SKM-1 (cell line): ENCODE measurements around the gene RLIM.

Experiments
- DNase-seq: peaks from one replicate; lab custom pipeline; 2025; ENCODE audit not compliant: unreplicated experiment; lab: John Stamatoyannopoulos, UW

Gene RLIM

GRCh38 chrX:74536152-74536831 lies 78.1 kb downstream of the RLIM start:
- peak; percentile 2 for DNase-seq

GRCh38 chrX:74535408-74536151 lies 78.8 kb downstream of the RLIM start:
- no peak for DNase-seq
